Left lung (tissue), 10 donors: ENCODE data around the gene CSTPP1. TPM values are rescaled to one million over a fixed set of nuclear protein-coding genes. Genes with fewer than 3 reads are reported as not detected.

Experiments used
- ATAC-seq: fragments of 200-7000 bp; cut with Tn5 transposase; one replicate; pipeline ENCODE4 v1.9.1; 2020; ENCODE audit warnings: moderate library complexity
- DNase-seq, 4 donors: peaks; one replicate each; pipeline ENCODE4 v3.0.0-alpha.2; 2013 to 2020
- H3K27ac ChIP-seq, 2 donors: fragments of 200-600 bp; sonication (generic) in 1 of 2; one replicate each; pipeline versions ENCODE4 v1.5.0 to v1.8.0; 2020 to 2021
- H3K27me3 ChIP-seq, 2 donors: fragments of 200-600 bp; sonication (generic) in 1 of 2; one replicate each; pipeline versions ENCODE4 v1.5.0 to v1.8.0; 2020 to 2021
- H3K36me3 ChIP-seq, 2 donors: fragments of 200-600 bp; sonication (generic) in 1 of 2; one replicate each; pipeline versions ENCODE4 v1.5.0 to v1.8.0; 2020 to 2021
- H3K4me1 ChIP-seq, 2 donors: fragments of 200-600 bp; one replicate each; pipeline ENCODE4 v1.8.0; 2021
- H3K4me3 ChIP-seq, 2 donors: fragments of 200-600 bp; sonication (generic) in 1 of 2; one replicate each; pipeline versions ENCODE4 v1.5.0 to v1.8.0; 2020 to 2021; ENCODE audit warnings: mild to moderate bottlenecking in 1 of 2
- H3K9me3 ChIP-seq, 2 donors: fragments of 200-600 bp; sonication (generic) in 1 of 2; one replicate each; pipeline versions ENCODE4 v1.5.0 to v1.8.0; 2020 to 2021
- CTCF ChIP-seq, 2 donors: fragments of 200-600 bp; sonication (generic) in 1 of 2; IDR thresholded peaks; one replicate each; pipeline versions ENCODE4 v1.5.0 to v1.8.0; 2021; ENCODE audit warnings: antibody characterized with exemption in 2 of 2
- intact Hi-C, 2 donors: fragments of 100-400 bp; cut with DNase I; formaldehyde crosslinking; loops; one replicate each; pipeline versions ENCODE4 v1.11.2 to v1.14.2; 2022
- polyA plus RNA-seq, 6 donors: library from polyadenylated mRNA; unstranded; fragments of 120-200 nt; gene quantifications; one replicate each; pipeline ENCODE4 v1.2.1, GENCODE V29; 2013; ENCODE audit not compliant: insufficient read length in 6 of 6
- total RNA-seq, 2 donors: library from RNA; stranded (reverse); fragmentation: NEBNext Ultra II Directional; extraction: Animal tissue kit (Norgen Biotek cat#: 25700); gene quantifications; one replicate each; pipeline ENCODE4 v1.2.1, GENCODE V29; 2021
- donor health status: DM: no; HTN: yes; CAD: no.
- donor health status: DM: no; HTN: no; CAD: no.

Gene CSTPP1
- total and polyA plus RNA-seq, 8 donors: 28.7 to 56.0 (median 51.4) TPM

GRCh38 chr11:47148270-47148669 is 211.7 kb downstream of the CSTPP1 start:
- ATAC-seq (no peak), DNase-seq (no peak)
- Histone ChIP-seq H3K27me3 (no peaks in the 10 kb centered on the region), H3K27ac (no peak overlapping the region), H3K4me3 (no peak overlapping the region), H3K4me1 (no peaks in the 10 kb centered on the region), H3K9me3 (no peaks in the 10 kb centered on the region), H3K36me3 (no peaks in the 10 kb centered on the region)
- intact Hi-C loops: no loop called here
- TF ChIP-seq CTCF (IDR thresholded peaks at IDR 0.05): no peak

GRCh38 chr11:47148903-47149531 is 212.5 kb downstream of the CSTPP1 start:
- DNase-seq (no peak), ATAC-seq (peak; percentile 27)
- Histone ChIP-seq H3K4me3 (no peak overlapping the region), H3K36me3 (no peaks in the 10 kb centered on the region), H3K27ac (no peak overlapping the region), H3K4me1 (no peaks in the 10 kb centered on the region), H3K27me3 (no peaks in the 10 kb centered on the region), H3K9me3 (no peaks in the 10 kb centered on the region)
- no peak for TF ChIP-seq CTCF (IDR thresholded peaks at IDR 0.05)
- intact Hi-C loops: no loop called here

GRCh38 chr11:47149782-47150181 is 213.2 kb downstream of the CSTPP1 start:
- Histone ChIP-seq H3K4me1 (no peaks in the 10 kb centered on the region), H3K9me3 (no peaks in the 10 kb centered on the region), H3K36me3 (no peaks in the 10 kb centered on the region), H3K27ac (no peak overlapping the region), H3K4me3 (no peak overlapping the region), H3K27me3 (no peaks in the 10 kb centered on the region)
- DNase-seq (no peak), ATAC-seq (no peak)
- intact Hi-C loops: loop anchor here in 1 of 2 donors (5.0 kb wide), 1 partner anchor 257 kb away; no protein-coding TSS in a partner anchor
- TF ChIP-seq CTCF (IDR thresholded peaks at IDR 0.05): no peak

- intact Hi-C loops: loop anchor here in 1 of 2 donors (5.0 kb wide), 1 partner anchor 260 kb away; no protein-coding TSS in a partner anchor
- no peak for TF ChIP-seq CTCF (IDR thresholded peaks at IDR 0.05)
- H3K9me3 ChIP-seq: no peaks in the 10 kb centered on the region
- H3K27ac ChIP-seq: no peak overlapping the region
- H3K4me1 ChIP-seq: no peaks in the 10 kb centered on the region
- no peaks in the 10 kb centered on the region for H3K36me3 ChIP-seq
- no peaks in the 10 kb centered on the region for H3K27me3 ChIP-seq
- ATAC-seq: peak; percentile 6
- H3K4me3 ChIP-seq: no peak overlapping the region
- no peak for DNase-seq
Measured at GRCh38 chr11:47152126-47152952, 215.8 kb downstream of the CSTPP1 start.
